Ishikawa (cell line): ENCODE results near the gene GMCL2.

Experiments
- CEBPB ChIP-seq: IDR thresholded peaks from 2 replicates; pipeline ENCODE4 v1.6.1; 2012
- CREB1 ChIP-seq: IDR thresholded peaks from 2 replicates; pipeline ENCODE4 v1.6.1; 2012; ENCODE audit warnings: low read depth
- EGR1 ChIP-seq: IDR thresholded peaks from 2 replicates; pipeline ENCODE4 v1.6.1; 2012
- EP300 ChIP-seq: IDR thresholded peaks from 2 replicates; pipeline ENCODE4 v1.6.1; 2012; ENCODE audit warnings: borderline replicate concordance
- FOXM1 ChIP-seq: IDR thresholded peaks from 2 replicates; pipeline ENCODE4 v1.6.1; 2012; ENCODE audit warnings: low read depth, borderline replicate concordance
- MAX ChIP-seq: IDR thresholded peaks from 2 replicates; pipeline ENCODE4 v1.6.1; 2012
- NFIC ChIP-seq: IDR thresholded peaks from 2 replicates; pipeline ENCODE4 v1.6.1; 2012
- RAD21 ChIP-seq: IDR thresholded peaks from 2 replicates; pipeline ENCODE4 v1.6.1; 2012; ENCODE audit warnings: low read depth
- REST ChIP-seq: IDR thresholded peaks from 2 replicates; pipeline ENCODE4 v1.6.1; 2012; ENCODE audit warnings: low read depth, mild to moderate bottlenecking
- TAF1 ChIP-seq: IDR thresholded peaks from 2 replicates; pipeline ENCODE4 v1.6.1; 2012; ENCODE audit warnings: low read depth, mild to moderate bottlenecking
- TCF12 ChIP-seq: IDR thresholded peaks from 2 replicates; pipeline ENCODE4 v1.6.1; 2012; ENCODE audit warnings: low read depth
- TEAD4 ChIP-seq: IDR thresholded peaks from 2 replicates; pipeline ENCODE4 v1.6.1; 2012
- YY1 ChIP-seq: IDR thresholded peaks from 2 replicates; pipeline ENCODE4 v1.6.1; 2012; ENCODE audit warnings: low read depth
- ZBTB7A ChIP-seq: IDR thresholded peaks from 2 replicates; pipeline ENCODE4 v1.6.1; 2012; ENCODE audit warnings: low read depth
- TF ChIP-seq, protein P1 (sequence below): IDR thresholded peaks from 2 replicates; pipeline ENCODE4 v1.6.1; 2012

The GMCL2 gene

GRCh38 chr5:178204182-178204934, 17.2 kb upstream of the GMCL2 start, which contains the start of gene HNRNPAB:
Gene HNRNPAB (plus strand): TSS chr5:178204533. CDS start chr5:178204838, 305 bp downstream.
- TF ChIP-seq ZBTB7A = no peak
- 0 out of 2 replicates have a peak, but pooled peaks have one; percentile 24 for TF ChIP-seq TEAD4
- TF ChIP-seq MAX = peak; percentile 97
- no peak for TF ChIP-seq EGR1
- peak; percentile 69 for TF ChIP-seq TCF12
- TF ChIP-seq FOXM1 = peak; percentile 19; the same call in 1 of the 2 replicates
- no peak for TF ChIP-seq NFIC
- TF ChIP-seq, protein P1, sequence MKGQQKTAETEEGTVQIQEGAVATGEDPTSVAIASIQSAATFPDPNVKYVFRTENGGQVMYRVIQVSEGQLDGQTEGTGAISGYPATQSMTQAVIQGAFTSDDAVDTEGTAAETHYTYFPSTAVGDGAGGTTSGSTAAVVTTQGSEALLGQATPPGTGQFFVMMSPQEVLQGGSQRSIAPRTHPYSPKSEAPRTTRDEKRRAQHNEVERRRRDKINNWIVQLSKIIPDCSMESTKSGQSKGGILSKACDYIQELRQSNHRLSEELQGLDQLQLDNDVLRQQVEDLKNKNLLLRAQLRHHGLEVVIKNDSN = 0 out of 2 replicates have a peak, but pooled peaks have one; percentile 5
- no peak; the same call in 1 of the 2 replicates for TF ChIP-seq RAD21
- TF ChIP-seq EP300 = no peak; the same call in 1 of the 2 replicates
- peak; percentile 11; the same call in 1 of the 2 replicates for TF ChIP-seq REST
- peak; percentile 80 for TF ChIP-seq YY1
- no peak for TF ChIP-seq CEBPB
- TF ChIP-seq TAF1 = peak; percentile 96
- no peak for TF ChIP-seq CREB1

- no peak for TF ChIP-seq CREB1
- TF ChIP-seq FOXM1 = no peak
- TF ChIP-seq EGR1 = no peak
- TF ChIP-seq EP300 = no peak
- TF ChIP-seq REST = no peak
- TF ChIP-seq YY1 = no peak
- no peak for TF ChIP-seq ZBTB7A
- no peak for TF ChIP-seq TEAD4
- no peak for TF ChIP-seq NFIC
- TF ChIP-seq TAF1 = no peak
- TF ChIP-seq, protein P1 = no peak
These were observed 16.6 kb upstream of the GMCL2 start for GRCh38 chr5:178203670-178204181.

GRCh38 chr5:178202541-178202940, 15.4 kb upstream of the GMCL2 start:
- TF ChIP-seq CREB1 (no peak), ZBTB7A (no peak), EP300 (no peak), EGR1 (no peak), CEBPB (no peak), NFIC (no peak), TAF1 (no peak), TEAD4 (no peak), REST (no peak), TCF12 (no peak), YY1 (no peak), MAX (no peak), RAD21 (no peak), FOXM1 (no peak)
- TF ChIP-seq, protein P1 = no peak
